ENCODE data around the gene ZNRF4.

Gene ZNRF4

DNA sequence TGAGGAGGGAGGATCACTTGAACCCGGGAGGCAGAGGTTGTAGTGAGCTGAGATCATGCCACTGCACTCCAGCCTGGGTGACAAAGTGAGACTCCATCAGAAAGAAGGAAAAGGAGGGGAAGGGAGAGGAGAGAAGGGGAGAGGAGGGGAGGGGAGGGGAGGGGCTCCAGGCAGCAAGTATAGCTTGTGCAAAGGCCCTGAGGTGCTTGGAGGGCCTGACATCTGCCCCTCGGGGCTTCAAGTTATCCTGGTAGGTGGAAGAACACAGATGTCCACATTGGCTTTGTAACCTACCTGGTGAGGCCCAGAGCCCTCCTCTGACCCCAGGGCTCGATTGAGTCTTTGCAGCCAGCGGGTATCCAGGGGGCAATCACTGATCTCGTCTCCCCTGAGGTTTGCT lies 11.5 kb upstream of the ZNRF4 start:
- no peak for TF ChIP-seq CTCF (IDR thresholded peaks at IDR 0.05)
- TF ChIP-seq ZFX (IDR thresholded peaks at IDR 0.05; ENCODE audit: borderline replicate concordance), result no peak

GRCh38 chr19:5444431-5444830 lies 10.8 kb upstream of the ZNRF4 start:
- no peak overlapping the region for H3K27ac ChIP-seq
- TF ChIP-seq CTCF (IDR thresholded peaks at IDR 0.05) (no peak), ZFX (IDR thresholded peaks at IDR 0.05; ENCODE audit: borderline replicate concordance) (no peak)

More for the DNA sequence above, 11.5 kb upstream of the ZNRF4 start:
- no peak overlapping the region for H3K27ac ChIP-seq

DNA sequence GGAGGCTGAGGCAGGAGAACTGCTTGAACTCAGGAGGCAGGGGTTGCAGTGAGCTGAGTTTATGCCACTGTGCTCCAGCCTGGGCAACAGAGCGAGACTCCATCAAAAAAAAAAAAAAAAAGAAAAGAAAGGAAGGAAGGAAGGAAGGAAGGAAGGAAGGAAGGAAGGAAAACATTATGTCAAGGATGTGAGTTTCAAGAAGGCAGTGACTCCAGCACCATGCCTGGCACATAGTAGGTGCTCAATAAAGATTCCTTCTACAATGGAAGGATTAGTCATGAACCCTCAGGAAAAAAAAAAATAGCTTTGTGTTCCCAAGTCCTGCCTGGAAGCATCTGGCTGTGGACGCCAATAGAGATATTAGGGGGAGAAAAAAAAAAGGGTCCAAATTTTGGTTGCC lies 10.1 kb upstream of the ZNRF4 start:
- no peak overlapping the region for H3K27ac ChIP-seq
- TF ChIP-seq ZFX (IDR thresholded peaks at IDR 0.05; ENCODE audit: borderline replicate concordance) (no peak), CTCF (IDR thresholded peaks at IDR 0.05) (no peak)

- no peak overlapping the region for H3K27ac ChIP-seq
- TF ChIP-seq CTCF (IDR thresholded peaks at IDR 0.05), result no peak
- no peak for TF ChIP-seq ZFX (IDR thresholded peaks at IDR 0.05; ENCODE audit: borderline replicate concordance)
Observed at GRCh38 chr19:5445561-5446055, 9.6 kb upstream of the ZNRF4 start.

GRCh38 chr19:5447700-5448311 lies 7.4 kb upstream of the ZNRF4 start:
- H3K27ac ChIP-seq, result no peak overlapping the region
- TF ChIP-seq ZFX (IDR thresholded peaks at IDR 0.05; ENCODE audit: borderline replicate concordance) (no peak), CTCF (IDR thresholded peaks at IDR 0.05) (no peak)

GRCh38 chr19:5448374-5448773 lies 6.8 kb upstream of the ZNRF4 start:
- no peak overlapping the region for H3K27ac ChIP-seq
- no peak for TF ChIP-seq ZFX (IDR thresholded peaks at IDR 0.05; ENCODE audit: borderline replicate concordance)
- no peak for TF ChIP-seq CTCF (IDR thresholded peaks at IDR 0.05)

GRCh38 chr19:5450482-5451126 lies 4.6 kb upstream of the ZNRF4 start:
- TF ChIP-seq CTCF (IDR thresholded peaks at IDR 0.05) (no peak), ZFX (IDR thresholded peaks at IDR 0.05; ENCODE audit: borderline replicate concordance) (no peak)

More at GRCh38 chr19:5450482-5451126, 4.6 kb upstream of the ZNRF4 start:
- H3K27ac ChIP-seq, result no peak overlapping the region
